Kidney tubule cell (primary cell): ENCODE measurements around the gene LRRC42.

Experiments
- DNase-seq: peaks from one replicate; pipeline ENCODE4 v3.0.0-alpha.2; 2018; ENCODE audit warnings: low spot score

Gene LRRC42

GRCh38 chr1:54004481-54005049 lies 58.4 kb downstream of the LRRC42 start:
- DNase-seq, result no peak

GRCh38 chr1:54006508-54006907 lies 60.4 kb downstream of the LRRC42 start:
- no peak for DNase-seq

GRCh38 chr1:54007613-54008012 lies 61.5 kb downstream of the LRRC42 start:
- DNase-seq, result no peak

- no peak for DNase-seq
These were observed 62.7 kb downstream of the LRRC42 start for GRCh38 chr1:54008876-54009275.

- no peak for DNase-seq
These were observed 63.3 kb downstream of the LRRC42 start for GRCh38 chr1:54009406-54009805.

GRCh38 chr1:54010415-54011117 lies 64.4 kb downstream of the LRRC42 start:
- DNase-seq, result no peak

GRCh38 chr1:54011316-54012007 lies 65.3 kb downstream of the LRRC42 start:
- DNase-seq, result no peak

GRCh38 chr1:54012008-54012325 lies 65.8 kb downstream of the LRRC42 start:
- no peak for DNase-seq

- DNase-seq, result no peak
These were observed 66.7 kb downstream of the LRRC42 start for GRCh38 chr1:54012863-54013262.

GRCh38 chr1:54013393-54014008 lies 67.4 kb downstream of the LRRC42 start:
- DNase-seq, result no peak

GRCh38 chr1:54014009-54014629 lies 68.0 kb downstream of the LRRC42 start:
- DNase-seq, result no peak

- DNase-seq, result peak; percentile 70
These were observed 70.5 kb downstream of the LRRC42 start for GRCh38 chr1:54016343-54017282.
